Naive thymus-derived CD8-positive, alpha-beta T cell (primary cell): ENCODE results near the gene SLC13A2. TPM values are rescaled to one million over a fixed set of nuclear protein-coding genes. Genes with fewer than 3 reads are reported as not detected.

Experiments
- ATAC-seq, 2 donors: fragments of 150-1000 bp; cut with Tn5 transposase in 1 of 2; sonication (Bioruptor Pico), chemical (Tn5 transposase) in 1 of 2; 1 replicate in 1 of 2; 2 replicates in 1 of 2; pipeline ENCODE4 v1.10.0; 2021; ENCODE audit warnings: mild to moderate bottlenecking in 2 of 2, moderate library complexity in 2 of 2
- POLR2A ChIA-PET: fragments of 350-600 bp; sonication (Branson Sonifier 250); formaldehyde crosslinking; loops from one replicate; lab custom pipeline; 2021; ENCODE audit warnings: antibody characterized with exemption; lab: Charles Lee
- DNase-seq, 10 donors: peaks; one replicate each; pipeline versions ENCODE4 v3.0.0 to v3.0.0-alpha.2; 2020 to 2022
- H3K27ac Mint-ChIP-seq, 10 donors: one replicate each; pipeline ENCODE4 v1.8.0; 2020 to 2022; ENCODE audit warnings: mild to moderate bottlenecking in 10 of 10, mixed read lengths in 10 of 10, moderate library complexity in 4 of 10, inconsistent platforms in 1 of 10
- H3K27me3 Mint-ChIP-seq, 5 donors: one replicate each; pipeline ENCODE4 v1.8.0; 2021 to 2022; ENCODE audit warnings: mixed read lengths in 5 of 5
- H3K36me3 Mint-ChIP-seq, 3 donors: one replicate each; pipeline ENCODE4 v1.8.0; 2020 to 2022; ENCODE audit warnings: mixed read lengths in 3 of 3, mild to moderate bottlenecking in 2 of 3, inconsistent platforms in 1 of 3
- H3K4me1 Mint-ChIP-seq, 4 donors: one replicate each; pipeline ENCODE4 v1.8.0; 2021 to 2022; ENCODE audit warnings: mixed read lengths in 4 of 4
- H3K4me3 Mint-ChIP-seq, 10 donors: one replicate each; pipeline ENCODE4 v1.8.0; 2020 to 2022; ENCODE audit warnings: mild to moderate bottlenecking in 10 of 10, mixed read lengths in 10 of 10, moderate library complexity in 6 of 10, inconsistent platforms in 1 of 10
- H3K9me3 Mint-ChIP-seq, 9 donors: one replicate each; pipeline ENCODE4 v1.8.0; 2020 to 2022; ENCODE audit warnings: mixed read lengths in 9 of 9, mild to moderate bottlenecking in 3 of 9, inconsistent platforms in 1 of 9, moderate library complexity in 1 of 9
- polyA plus RNA-seq, 3 donors: library from polyadenylated mRNA; unstranded; fragments of 300-500 nt; fragmentation: Illumina TruSeq; gene quantifications; one replicate each; pipeline ENCODE4 v1.2.3, GENCODE V29; 2021
- total RNA-seq, 8 experiments: library from RNA in 2 of 8; stranded (reverse) in 2 of 8; gene quantifications; one replicate each; pipeline ENCODE4 v1.2.3 and lab custom pipeline; 2021 to 2026

Gene SLC13A2
- total and polyA plus RNA-seq, 5 experiments from 2014 or later, result not detected

- Mint-ChIP-seq H3K4me3 (no peak overlapping the region), H3K27ac (peak overlapping the region in 1 of 10 donors; percentile 62), H3K36me3 (no peaks in the 10 kb centered on the region), H3K9me3 (no peaks in the 10 kb centered on the region), H3K27me3 (peaks cover 0 to 17% (median 1%) of the 10 kb centered on the region in 5 donors), H3K4me1 (no peaks in the 10 kb centered on the region)
- DNase-seq (no peak), ATAC-seq (no peak)
- POLR2A ChIA-PET, result no interaction called here
These were observed 15.3 kb downstream of the SLC13A2 start for GRCh38 chr17:28488533-28489276.

GRCh38 chr17:28491286-28491685 lies 17.8 kb downstream of the SLC13A2 start:
- Mint-ChIP-seq H3K9me3 (no peaks in the 10 kb centered on the region), H3K27me3 (peaks cover 0 to 9% (median 0%) of the 10 kb centered on the region in 5 donors), H3K4me3 (no peak overlapping the region), H3K4me1 (no peaks in the 10 kb centered on the region), H3K27ac (no peak overlapping the region), H3K36me3 (no peaks in the 10 kb centered on the region)
- ATAC-seq, result no peak
- POLR2A ChIA-PET, result no interaction called here
- DNase-seq, result peak in 1 of 10 donors; percentile 58

GRCh38 chr17:28491860-28492259 lies 18.4 kb downstream of the SLC13A2 start:
- DNase-seq (peak in 1 of 10 donors; percentile 34), ATAC-seq (no peak)
- H3K36me3 Mint-ChIP-seq, result no peaks in the 10 kb centered on the region
- no peaks in the 10 kb centered on the region for H3K4me1 Mint-ChIP-seq
- POLR2A ChIA-PET, result no interaction called here
- H3K27ac Mint-ChIP-seq, result no peak overlapping the region
- H3K4me3 Mint-ChIP-seq, result no peak overlapping the region
- H3K9me3 Mint-ChIP-seq, result no peaks in the 10 kb centered on the region
- H3K27me3 Mint-ChIP-seq, result peaks cover 0 to 9% (median 0%) of the 10 kb centered on the region in 5 donors

- H3K4me1 Mint-ChIP-seq, result no peaks in the 10 kb centered on the region
- peaks cover 0 to 9% (median 0%) of the 10 kb centered on the region in 5 donors for H3K27me3 Mint-ChIP-seq
- H3K27ac Mint-ChIP-seq, result peak overlapping the region in 1 of 10 donors; percentile 1
- ATAC-seq, result no peak
- H3K9me3 Mint-ChIP-seq, result no peaks in the 10 kb centered on the region
- peak in 1 of 10 donors; percentile 45 for DNase-seq
- POLR2A ChIA-PET, result interaction anchor here (0.6 to 1.2 kb wide), 2 partner anchors 120 to 152 kb away, joined by 3 read pairs; partner anchors contain the start of gene BLTP2
- no peaks in the 10 kb centered on the region for H3K36me3 Mint-ChIP-seq
- H3K4me3 Mint-ChIP-seq, result no peak overlapping the region
These were observed 19.2 kb downstream of the SLC13A2 start for GRCh38 chr17:28492352-28493310.

GRCh38 chr17:28493460-28493859 lies 20.0 kb downstream of the SLC13A2 start:
- Mint-ChIP-seq H3K4me1 (no peaks in the 10 kb centered on the region), H3K9me3 (no peaks in the 10 kb centered on the region), H3K27me3 (peaks cover 0 to 9% (median 0%) of the 10 kb centered on the region in 5 donors), H3K4me3 (no peak overlapping the region), H3K36me3 (no peaks in the 10 kb centered on the region), H3K27ac (no peak overlapping the region)
- DNase-seq (no peak), ATAC-seq (no peak)
- POLR2A ChIA-PET, result interaction anchor here (0.6 to 1.2 kb wide), 2 partner anchors 119 to 151 kb away, joined by 3 read pairs; partner anchors contain the start of gene BLTP2

GRCh38 chr17:28494445-28495188 lies 21.2 kb downstream of the SLC13A2 start:
- POLR2A ChIA-PET, result interaction anchor here (1.0 to 1.1 kb wide), 2 partner anchors 53 to 60 kb away, joined by 3 read pairs; no protein-coding TSS in a partner anchor
- Mint-ChIP-seq H3K4me1 (no peaks in the 10 kb centered on the region), H3K4me3 (no peak overlapping the region), H3K9me3 (no peaks in the 10 kb centered on the region), H3K27me3 (peaks cover 0 to 9% (median 0%) of the 10 kb centered on the region in 5 donors), H3K36me3 (no peaks in the 10 kb centered on the region), H3K27ac (peak overlapping the region in 1 of 10 donors; percentile 33)
- ATAC-seq, result peak; percentile 92 to 99
- DNase-seq, result peak; percentile 59 to 84 (median 76)

- Mint-ChIP-seq H3K27me3 (peaks cover 0 to 9% (median 0%) of the 10 kb centered on the region in 5 donors), H3K4me1 (no peaks in the 10 kb centered on the region), H3K36me3 (no peaks in the 10 kb centered on the region), H3K4me3 (no peak overlapping the region), H3K27ac (no peak overlapping the region), H3K9me3 (no peaks in the 10 kb centered on the region)
- no peak for ATAC-seq
- DNase-seq, result no peak
- POLR2A ChIA-PET, result interaction anchor here (1.0 to 1.1 kb wide), 2 partner anchors 52 to 59 kb away, joined by 3 read pairs; no protein-coding TSS in a partner anchor
These were observed 22.2 kb downstream of the SLC13A2 start for GRCh38 chr17:28495635-28496034.

GRCh38 chr17:28497931-28498330 lies 24.5 kb downstream of the SLC13A2 start:
- ATAC-seq (no peak), DNase-seq (no peak)
- Mint-ChIP-seq H3K36me3 (no peaks in the 10 kb centered on the region), H3K4me3 (no peak overlapping the region), H3K27ac (no peak overlapping the region), H3K27me3 (peaks cover 0 to 1% (median 0%) of the 10 kb centered on the region in 5 donors), H3K4me1 (no peaks in the 10 kb centered on the region), H3K9me3 (no peaks in the 10 kb centered on the region)
- POLR2A ChIA-PET, result no interaction called here

- Mint-ChIP-seq H3K9me3 (no peaks in the 10 kb centered on the region), H3K36me3 (no peaks in the 10 kb centered on the region), H3K27ac (no peak overlapping the region), H3K4me1 (no peaks in the 10 kb centered on the region), H3K27me3 (no peaks in the 10 kb centered on the region), H3K4me3 (no peak overlapping the region)
- ATAC-seq (no peak), DNase-seq (no peak)
- POLR2A ChIA-PET, result no interaction called here
These were observed 25.4 kb downstream of the SLC13A2 start for GRCh38 chr17:28498652-28499363.

- Mint-ChIP-seq H3K36me3 (no peaks in the 10 kb centered on the region), H3K27me3 (no peaks in the 10 kb centered on the region), H3K4me1 (no peaks in the 10 kb centered on the region), H3K4me3 (no peak overlapping the region), H3K27ac (no peak overlapping the region), H3K9me3 (no peaks in the 10 kb centered on the region)
- no peak for DNase-seq
- POLR2A ChIA-PET, result no interaction called here
- ATAC-seq, result no peak
These were observed 25.9 kb downstream of the SLC13A2 start for GRCh38 chr17:28499364-28499664.

GRCh38 chr17:28499684-28500357 lies 26.4 kb downstream of the SLC13A2 start:
- Mint-ChIP-seq H3K27me3 (peaks cover 0 to 4% (median under 1%) of the 10 kb centered on the region in 5 donors), H3K27ac (peak overlapping the region in 1 of 10 donors; percentile 19), H3K4me3 (no peak overlapping the region), H3K9me3 (no peaks in the 10 kb centered on the region), H3K36me3 (no peaks in the 10 kb centered on the region), H3K4me1 (no peaks in the 10 kb centered on the region)
- DNase-seq (peak in 1 of 10 donors; percentile 14), ATAC-seq (no peak)
- POLR2A ChIA-PET, result no interaction called here
